Thyroid gland (tissue), 4 donors: ENCODE measurements around the gene IGIP.

Experiments
- CTCF ChIP-seq, 6 experiments: fragments of 200-600 bp in 3 of 6; fragments of 450-650 bp in 3 of 6; sonication (generic) in 3 of 6; IDR thresholded peaks; one replicate each; pipeline ENCODE4 v1.5.1; 2016 to 2019; ENCODE audit warnings: antibody characterized with exemption in 6 of 6, mild to moderate bottlenecking in 2 of 6, inconsistent platforms in 1 of 6, moderate library complexity in 1 of 6
- POLR2A ChIP-seq, 2 donors: fragments of 450-650 bp; IDR thresholded peaks; one replicate each; pipeline ENCODE4 v1.6.1; 2017; ENCODE audit warnings: antibody characterized with exemption in 2 of 2, mild to moderate bottlenecking in 2 of 2, moderate library complexity in 1 of 2

DNA sequence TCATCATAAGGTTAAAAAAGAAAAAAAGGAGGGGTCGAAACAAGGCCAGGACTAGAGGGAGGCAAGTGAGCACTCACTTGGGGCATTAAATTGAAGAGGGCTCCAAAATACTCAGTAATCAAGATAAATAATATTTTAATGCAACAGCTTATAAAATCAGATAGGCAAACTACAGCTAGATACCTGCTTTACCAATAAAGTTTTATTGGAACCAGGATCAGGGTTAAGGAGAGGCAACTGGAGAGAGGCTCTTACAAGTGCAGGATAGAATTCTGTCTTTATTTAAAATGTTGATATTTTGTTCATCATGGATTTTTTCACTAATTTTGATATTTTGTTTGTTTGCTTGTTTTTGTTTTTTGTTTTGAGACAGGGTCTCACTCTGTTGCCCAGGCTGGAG, 42.1 kb upstream of the IGIP start:
- TF ChIP-seq CTCF (IDR thresholded peaks at IDR 0.05), result no peak
- TF ChIP-seq POLR2A (IDR thresholded peaks at IDR 0.05), result no peak
